NCI-H187 (cell line): Measurements from ENCODE around the gene FTSJ1.

Experiments used
- DNase-seq, 2 experiments: peaks; one replicate each; lab custom pipeline; 2025; lab: John Stamatoyannopoulos, UW

The FTSJ1 gene

DNA sequence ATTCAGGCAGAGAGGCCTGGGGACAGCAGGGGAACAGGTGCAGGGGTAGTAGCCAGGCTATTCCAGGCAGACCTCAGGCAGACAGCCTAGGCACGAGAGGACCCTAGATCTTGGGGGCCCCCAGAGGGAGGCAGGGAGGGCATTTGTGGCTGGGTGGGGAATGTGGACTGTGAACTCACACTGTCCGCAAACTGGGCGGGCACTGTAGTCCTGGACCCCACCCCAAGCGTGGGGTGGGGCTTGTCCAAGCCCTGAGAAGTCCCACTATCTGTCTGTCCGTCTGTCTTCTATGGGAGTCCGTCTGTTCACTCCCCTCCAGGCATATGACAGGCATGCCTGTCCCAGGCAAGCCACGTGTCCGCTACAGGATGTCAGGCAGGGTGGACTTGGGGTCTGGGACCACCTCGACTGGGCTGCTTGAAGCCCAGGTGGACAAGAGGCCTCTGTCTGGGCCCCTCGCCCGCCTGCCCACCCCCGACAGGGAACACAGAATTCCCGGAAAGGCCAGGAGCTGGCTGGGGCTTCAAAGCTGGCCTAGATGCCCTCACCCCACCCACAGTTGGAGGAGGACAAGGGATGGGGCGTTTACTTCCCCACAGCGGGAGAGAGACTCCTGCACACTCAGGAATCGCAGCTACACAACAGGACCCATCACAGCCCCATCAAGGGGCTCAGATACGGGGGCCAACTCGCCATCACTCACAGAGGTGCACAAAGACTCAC is 5.7 kb upstream of the FTSJ1 start, which contains the start of gene SLC38A5:
TSS of gene SLC38A5 (minus strand) at position 151 of the 723 bp plus-strand sequence. CDS start 2,336 bp downstream, outside the sequence.
- no peak for DNase-seq

- DNase-seq, result no peak
Observed at GRCh38 chrX:48470833-48471118, 5.2 kb upstream of the FTSJ1 start.

GRCh38 chrX:48471504-48471903 is 4.5 kb upstream of the FTSJ1 start:
- no peak for DNase-seq

GRCh38 chrX:48472225-48472624 is 3.8 kb upstream of the FTSJ1 start:
- no peak for DNase-seq

- no peak for DNase-seq
Observed at GRCh38 chrX:48472851-48473703, 2.9 kb upstream of the FTSJ1 start.

GRCh38 chrX:48473704-48473990 is 2.4 kb upstream of the FTSJ1 start:
- no peak for DNase-seq

DNA sequence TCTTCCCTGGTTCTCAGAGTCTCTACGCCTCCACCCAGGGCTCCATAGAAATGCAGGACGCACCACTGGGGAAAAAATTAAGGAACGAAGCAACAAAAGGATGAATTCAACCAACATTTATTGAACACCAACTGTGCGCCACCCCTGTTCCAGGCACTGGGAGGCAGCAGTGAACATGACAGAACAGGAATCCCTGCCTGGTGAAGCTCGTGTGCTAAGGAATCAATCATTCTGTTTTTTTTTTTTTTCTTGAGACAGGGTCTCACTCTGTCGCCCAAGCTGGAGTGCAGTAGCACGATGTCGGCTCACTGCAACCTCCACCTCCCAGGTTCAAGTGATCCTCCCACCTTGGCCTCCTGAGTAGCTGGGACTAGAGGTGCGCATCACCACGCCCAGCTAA is 1.9 kb upstream of the FTSJ1 start:
- DNase-seq, result no peak

GRCh38 chrX:48474581-48474980 is 1.4 kb upstream of the FTSJ1 start:
- DNase-seq, result no peak

GRCh38 chrX:48475296-48475695 is 703 bp upstream of the FTSJ1 start:
- DNase-seq, result no peak

GRCh38 chrX:48476919-48477318 is 920 bp downstream of the FTSJ1 start:
- no peak for DNase-seq

GRCh38 chrX:48477960-48478755 is 2.2 kb downstream of the FTSJ1 start:
- no peak for DNase-seq

GRCh38 chrX:48478806-48479205 is 2.8 kb downstream of the FTSJ1 start:
- no peak for DNase-seq

DNA sequence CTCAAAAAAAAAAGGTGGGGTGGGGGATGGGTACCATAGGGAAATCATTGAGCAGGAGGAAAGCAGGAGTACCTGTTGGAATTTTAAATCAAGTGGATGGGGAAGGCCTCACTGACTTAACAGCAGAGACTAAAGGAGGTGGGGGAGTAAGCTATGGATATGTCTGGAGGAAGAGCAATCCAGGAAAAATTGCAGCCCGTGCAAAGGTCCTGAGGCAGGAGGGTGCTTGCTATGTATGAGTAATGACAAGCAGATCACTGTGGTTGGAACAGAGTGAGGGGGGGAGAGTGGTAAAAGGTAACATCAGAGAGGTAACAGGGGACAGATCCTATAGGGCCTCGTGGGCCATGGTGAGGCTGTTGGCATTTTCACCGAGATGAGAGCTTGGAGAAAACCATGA is 4.1 kb downstream of the FTSJ1 start:
- no peak for DNase-seq

DNA sequence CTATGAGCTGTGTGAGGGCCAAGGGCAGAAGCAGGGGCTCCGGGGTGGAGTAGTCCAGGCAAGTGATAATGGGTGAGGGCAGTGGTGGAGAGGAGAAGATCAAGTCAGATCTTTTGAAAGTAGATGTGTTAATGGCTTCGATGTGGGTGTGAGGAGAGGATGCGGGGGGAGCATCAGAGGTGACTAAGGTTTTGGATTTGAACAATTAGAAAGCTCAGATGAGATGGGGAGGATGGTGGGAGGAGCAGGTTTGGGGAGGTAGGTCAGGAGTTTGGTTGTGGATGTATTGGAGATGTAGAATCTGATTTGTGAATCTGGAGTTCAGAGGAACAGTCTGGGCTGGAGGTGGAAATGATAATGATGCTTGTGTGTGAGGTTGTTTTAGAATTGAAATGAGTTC is 4.6 kb downstream of the FTSJ1 start:
- no peak for DNase-seq

DNA sequence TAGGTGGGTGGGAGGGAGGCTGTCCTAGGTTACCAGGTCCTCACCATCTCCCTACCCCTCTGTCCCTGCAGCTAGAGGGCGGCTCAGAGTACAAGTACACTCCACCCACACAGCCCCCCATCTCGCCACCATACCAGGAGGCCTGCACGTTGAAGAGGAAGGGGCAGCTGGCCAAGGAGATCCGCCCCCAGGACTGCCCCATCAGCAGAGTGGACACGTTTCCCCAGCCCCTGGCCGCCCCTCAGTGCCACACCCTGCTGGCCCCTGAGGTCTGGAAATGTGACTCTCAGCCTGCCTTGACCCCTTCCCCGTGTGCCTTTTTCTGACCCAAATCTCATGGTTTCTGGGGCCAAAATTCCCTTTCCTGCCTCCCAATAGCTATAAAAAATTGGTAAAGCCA is 6.5 kb downstream of the FTSJ1 start:
- no peak for DNase-seq

DNA sequence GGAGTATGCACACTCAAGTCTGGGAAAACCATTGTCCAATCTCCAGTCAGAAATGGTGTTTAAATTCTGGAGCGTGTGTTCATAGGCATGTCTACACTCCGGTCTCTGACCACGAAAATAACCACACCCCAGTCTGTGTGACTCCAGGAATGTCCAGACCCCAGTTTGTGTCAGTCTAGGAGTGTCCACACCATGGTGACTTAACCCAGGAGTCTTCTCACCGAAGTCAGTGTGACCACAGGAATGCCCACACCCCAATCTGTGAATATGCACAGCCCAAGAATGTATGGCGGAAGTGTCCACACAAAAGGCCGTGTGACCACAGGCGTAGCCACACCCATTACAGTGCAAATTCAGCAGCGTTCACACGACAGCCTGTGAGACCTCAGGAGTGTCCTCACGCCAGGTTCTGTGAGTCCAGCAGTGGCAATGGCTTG is 11.4 kb downstream of the FTSJ1 start:
- DNase-seq, result no peak

- no peak for DNase-seq
Observed at GRCh38 chrX:48488034-48488433, 12.0 kb downstream of the FTSJ1 start.

GRCh38 chrX:48489296-48489695 is 13.3 kb downstream of the FTSJ1 start:
- no peak for DNase-seq

- no peak for DNase-seq
Observed at GRCh38 chrX:48489892-48490291, 13.9 kb downstream of the FTSJ1 start.

GRCh38 chrX:48490661-48491060 is 14.7 kb downstream of the FTSJ1 start:
- DNase-seq, result no peak

DNA sequence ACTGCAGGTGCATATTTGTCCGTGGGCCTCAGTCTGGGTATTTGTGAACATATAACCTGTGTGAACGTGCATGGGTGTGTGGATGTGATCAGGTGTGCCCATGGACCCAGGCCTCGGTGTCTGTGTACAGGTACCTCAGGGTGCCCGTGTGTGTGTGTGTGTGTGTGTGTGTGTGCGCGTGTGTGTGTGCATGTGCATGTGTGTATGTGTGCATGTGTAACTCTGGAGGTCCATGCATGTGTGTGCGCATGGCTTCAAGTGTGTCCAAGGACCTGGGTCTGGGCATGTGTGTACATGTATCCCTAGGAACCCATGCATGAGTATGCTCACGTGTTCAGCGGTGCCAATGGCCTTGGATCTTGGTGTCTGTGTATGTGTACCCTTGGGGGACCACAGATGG is 15.8 kb downstream of the FTSJ1 start:
- DNase-seq, result no peak

DNA sequence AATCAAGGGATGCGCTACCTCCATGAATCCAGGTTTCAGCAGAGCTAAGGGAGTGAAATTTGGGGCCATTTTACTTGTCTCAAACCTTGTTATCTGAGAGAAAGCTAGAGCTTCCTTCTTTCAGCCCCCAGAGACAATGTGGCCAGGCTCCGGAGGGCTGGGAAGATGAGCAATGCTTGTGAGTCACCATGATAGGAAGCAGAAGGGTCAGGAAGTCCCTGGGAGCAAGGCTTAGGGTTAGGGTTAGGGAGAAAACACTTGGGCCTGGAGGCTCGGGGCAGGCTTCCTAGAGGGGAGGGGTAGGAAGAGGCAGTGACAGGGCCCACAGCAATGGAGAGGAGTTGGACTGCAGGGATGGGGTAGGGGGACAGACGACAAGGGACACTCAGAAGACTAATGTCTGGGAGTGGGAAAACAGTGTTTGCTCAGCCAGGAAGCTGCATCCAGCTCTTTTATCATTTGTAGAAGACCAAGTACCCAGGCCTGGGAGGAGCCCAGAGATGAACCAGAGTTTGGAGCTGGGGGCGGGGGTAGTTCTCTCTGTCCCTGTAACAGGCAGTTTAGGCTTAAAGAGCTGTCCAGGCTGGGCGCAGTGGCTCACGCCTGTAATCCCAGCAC is 16.4 kb downstream of the FTSJ1 start:
- no peak for DNase-seq
